NOMO-1 (cell line): ENCODE results near the gene DOK5.

Experiments
- DNase-seq, 2 experiments: peaks; one replicate each; lab custom pipeline; 2025; ENCODE audit not compliant: unreplicated experiment in 2 of 2; lab: John Stamatoyannopoulos, UW

The DOK5 gene

DNA sequence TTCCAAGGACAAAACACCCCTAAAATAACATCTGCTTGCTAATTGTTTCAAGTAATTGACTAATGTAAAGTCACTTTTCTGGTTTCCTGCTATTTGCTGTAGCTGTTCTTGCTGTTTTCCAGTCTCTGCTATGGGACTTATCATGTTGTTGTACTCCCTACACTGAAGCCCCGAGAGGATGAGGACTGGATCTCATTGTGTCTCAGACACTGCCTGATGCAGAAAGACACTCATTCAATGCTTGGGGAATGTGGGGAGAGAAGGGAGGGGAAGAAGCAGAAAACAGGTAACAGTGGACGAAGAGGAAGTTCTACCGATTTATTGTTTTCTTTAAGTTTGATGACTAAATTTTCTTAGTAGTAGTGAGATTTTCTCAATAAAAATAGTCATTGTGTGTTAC, 79.8 kb downstream of the DOK5 start:
- no peak for DNase-seq

DNA sequence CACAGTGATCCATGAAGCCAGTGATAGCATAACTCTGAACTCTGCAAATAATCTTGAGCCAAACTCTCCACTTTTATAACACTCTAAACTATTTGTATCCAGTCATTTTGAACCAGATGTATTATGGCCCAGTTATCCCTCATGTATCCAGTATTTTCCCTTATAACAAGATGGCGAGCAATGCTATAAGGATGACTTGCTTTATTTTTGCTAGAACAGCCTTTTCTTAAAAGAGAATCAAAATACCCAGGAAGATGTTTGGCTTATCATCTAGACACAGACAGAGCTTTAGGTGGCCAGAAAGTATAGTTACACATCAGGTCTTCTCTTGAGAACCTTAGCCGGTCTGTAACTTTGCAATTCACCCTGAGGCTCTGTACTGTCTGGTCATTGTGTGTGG, 81.0 kb downstream of the DOK5 start:
- no peak for DNase-seq

DNA sequence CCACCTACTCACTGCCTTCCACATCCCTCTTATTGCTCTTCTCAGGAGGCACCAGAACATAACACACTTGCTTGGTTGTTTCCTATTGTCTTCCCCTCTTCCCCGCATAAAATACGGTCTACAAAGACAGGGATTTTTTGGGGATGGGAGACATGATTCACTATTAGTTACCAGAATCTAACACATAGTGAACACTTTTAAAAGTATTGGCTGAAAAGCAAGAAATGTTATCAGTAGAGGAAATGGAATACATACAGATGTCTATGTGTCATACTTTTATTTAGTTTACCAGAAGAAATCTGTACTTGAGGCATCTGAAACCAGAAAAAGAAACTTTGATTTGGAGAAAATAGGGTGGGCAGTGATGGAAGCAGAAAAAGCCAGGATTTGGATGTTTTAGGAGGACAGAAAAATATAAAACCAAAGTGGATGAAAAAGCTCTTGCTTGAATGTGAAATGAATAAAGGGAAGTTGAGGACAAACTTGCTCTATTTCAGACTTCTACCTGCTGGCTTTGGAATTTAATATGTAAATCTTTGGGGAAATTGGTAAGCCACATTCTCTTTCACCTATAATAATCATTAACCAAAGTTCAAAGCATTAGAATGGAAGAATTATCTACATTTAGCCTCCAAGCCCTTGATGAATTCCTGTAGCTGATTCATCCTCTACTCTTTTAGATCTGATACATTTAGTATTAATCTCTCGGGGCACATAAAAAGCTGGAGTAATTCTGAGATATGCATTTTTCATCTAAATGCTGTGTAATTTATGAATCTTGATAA, 82.6 kb downstream of the DOK5 start:
- DNase-seq = no peak

DNA sequence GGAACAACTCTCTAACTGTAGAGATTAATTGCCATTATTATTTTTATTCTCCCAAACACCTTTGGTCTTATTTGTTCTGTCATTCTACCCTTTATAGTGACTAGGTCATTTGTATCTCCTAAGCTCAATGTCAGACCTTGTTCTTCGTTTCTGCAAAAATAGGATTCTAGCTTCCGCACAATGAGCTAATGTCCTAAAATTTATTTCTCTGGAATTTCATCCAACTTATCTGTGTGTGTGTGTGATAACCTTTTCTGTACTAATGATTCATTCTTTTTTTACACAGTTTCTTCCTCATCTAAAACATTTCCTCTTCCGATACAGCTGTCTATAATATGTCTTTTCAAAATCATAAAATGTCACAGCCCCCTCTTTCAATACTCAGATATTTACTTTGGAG, 84.5 kb downstream of the DOK5 start:
- no peak for DNase-seq

DNA sequence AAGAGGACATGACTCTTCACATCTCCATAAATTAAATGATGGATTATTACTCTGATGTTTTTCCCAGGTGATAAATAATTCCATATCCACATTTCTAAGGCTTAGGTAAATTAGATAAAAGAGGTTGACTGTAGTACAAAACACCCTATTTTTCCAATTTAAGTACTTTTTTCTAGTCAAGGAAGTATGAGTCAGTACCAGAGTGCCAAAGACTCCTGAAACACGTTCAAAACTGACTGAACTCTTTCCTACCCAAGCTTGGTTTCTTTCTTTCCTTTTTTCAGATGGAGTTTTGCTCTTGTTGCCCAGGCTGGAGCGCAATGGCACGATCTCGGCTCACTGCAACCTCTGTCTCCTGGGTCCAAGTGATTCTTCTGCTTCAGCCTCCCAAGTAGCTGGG, 85.0 kb downstream of the DOK5 start:
- DNase-seq = no peak

DNA sequence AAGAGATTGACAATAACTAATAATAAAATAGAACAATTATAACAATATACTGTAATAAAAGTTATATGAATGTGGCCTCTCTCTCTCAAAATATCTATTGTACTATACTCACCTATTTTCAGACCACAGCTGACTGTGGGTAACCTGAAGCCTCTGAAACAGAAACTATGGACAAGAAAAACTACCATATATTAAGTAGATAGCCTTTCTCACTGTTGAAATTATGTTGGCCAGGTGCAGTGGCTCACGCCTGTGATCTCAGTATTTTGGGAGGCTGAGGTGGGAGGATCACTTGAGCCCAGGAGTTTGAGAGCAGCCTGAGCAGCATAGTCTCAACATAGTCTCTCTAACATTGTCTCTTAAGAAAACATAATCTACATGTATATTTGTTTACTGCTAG, 89.9 kb downstream of the DOK5 start:
- DNase-seq = no peak

DNA sequence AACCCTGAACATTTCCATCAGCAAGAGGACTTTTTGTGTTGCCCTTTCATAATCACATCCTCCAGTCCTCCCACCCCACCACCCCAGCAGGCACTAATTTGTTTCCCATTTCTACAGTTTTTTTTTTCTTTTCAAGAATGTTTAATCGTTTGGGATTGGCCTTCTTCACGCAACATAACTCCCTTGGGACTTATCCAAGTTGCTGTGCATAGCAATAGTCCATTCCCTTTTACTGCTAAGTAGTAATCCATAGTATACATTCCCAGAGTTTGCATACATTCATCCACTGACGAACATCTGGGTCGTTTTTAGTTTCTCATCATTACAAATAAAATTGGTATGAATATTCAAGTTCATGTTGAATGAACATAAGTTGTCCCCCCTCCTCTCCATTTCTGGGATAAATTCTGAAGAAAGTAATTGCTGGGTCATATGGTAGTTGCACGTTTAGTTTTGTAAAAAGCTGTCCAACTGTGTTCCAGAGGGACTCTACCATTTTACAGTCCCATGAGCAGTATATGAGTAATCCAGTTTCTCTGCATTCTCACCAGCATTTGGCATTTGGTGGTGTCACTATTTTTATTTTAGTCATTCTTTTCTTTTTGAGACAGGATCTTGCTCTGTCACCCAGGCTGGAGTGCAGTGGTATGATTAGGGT, 90.8 kb downstream of the DOK5 start:
- no peak for DNase-seq

DNA sequence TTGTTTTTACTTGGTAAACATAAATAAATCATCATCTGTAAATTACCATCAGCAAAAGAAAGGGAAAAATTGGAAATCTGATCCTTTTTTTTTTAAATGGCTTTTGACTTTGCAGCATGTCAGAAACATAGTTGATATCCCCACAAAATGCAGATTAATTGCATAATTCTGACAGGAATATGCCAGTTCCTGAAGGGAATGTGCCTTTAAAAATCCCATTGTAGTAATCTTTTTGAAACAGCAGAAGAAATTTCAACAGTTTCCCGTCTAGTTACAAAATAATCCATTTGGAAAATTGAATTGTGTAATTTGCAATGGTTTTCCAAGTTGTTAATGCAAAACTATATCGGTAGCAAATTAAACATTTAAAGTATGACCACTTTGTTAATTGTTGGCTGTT, 95.2 kb downstream of the DOK5 start:
- DNase-seq = no peak

DNA sequence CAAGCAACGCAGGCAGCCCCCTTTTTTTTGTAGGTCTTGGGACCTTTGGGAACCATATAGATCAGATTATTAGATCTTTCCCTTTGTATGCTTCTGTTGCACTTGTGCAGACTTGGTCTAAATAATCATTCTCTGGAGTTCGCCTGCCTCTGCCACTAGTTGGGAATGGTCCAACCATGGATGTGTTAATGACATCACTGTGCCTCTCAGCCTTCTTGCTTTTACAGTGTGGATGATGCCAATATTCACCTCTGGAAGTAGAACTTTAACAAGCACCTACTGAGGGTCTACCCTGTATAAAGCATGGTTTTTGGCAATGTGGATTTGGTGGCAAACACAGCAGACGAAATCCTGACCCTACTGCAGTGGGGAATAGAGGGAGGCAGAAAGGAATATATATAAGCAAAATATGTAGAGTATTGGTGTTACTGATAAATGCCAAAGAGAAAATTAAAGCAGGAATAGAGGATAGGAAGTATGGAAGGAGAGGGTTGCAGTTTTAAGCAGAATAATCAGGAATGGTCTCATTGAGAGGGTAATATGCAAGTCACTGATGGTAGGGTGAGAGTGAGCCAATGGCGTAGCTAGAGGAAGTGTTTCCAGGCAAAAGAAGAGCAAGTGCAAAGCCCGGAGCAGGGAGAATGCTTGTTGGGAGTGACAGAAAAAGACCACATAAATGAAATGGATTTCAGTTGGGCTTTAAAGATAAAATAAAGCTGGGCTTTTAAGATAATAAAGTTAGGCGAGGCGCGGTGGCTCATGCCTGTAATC, 97.5 kb downstream of the DOK5 start:
- DNase-seq = no peak

DNA sequence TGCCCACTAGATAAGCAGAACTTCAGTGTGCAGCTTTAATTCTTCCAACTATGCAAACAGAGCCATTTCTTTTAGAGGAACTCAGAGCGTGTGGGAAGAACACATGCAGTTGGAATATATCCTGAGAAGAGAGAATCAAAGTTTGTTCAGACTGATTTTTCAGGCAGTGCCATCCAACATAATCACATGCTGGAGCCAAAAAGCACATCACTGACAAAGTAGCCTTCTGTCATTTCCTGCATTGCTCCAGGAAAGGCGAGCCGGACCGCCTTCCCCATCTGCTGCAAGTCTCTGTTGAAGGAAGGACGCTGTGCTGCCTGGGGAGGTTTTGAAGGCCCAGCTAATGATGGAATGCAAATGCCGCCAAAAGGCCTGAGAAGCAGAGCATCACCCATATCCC, 98.4 kb downstream of the DOK5 start:
- DNase-seq = no peak

DNA sequence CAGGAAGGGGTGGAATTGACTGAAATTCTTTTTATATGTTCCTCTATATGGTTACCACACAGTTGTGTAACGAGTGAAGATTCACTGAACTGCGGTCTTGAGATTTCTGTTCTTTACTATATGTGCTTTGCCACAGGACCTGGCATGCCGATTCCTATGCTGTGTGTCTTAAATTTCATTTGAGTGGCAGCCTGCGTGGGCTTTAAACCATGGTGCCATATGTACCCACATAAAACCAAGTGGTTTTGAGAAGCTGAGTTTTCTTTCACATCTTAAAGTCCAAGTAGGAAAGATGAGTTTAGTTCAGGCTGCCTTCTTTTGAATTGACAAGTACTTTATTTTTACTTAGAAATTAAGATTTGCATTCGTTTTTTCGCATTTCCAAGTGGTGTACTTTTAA, 101.1 kb downstream of the DOK5 start:
- DNase-seq = no peak

DNA sequence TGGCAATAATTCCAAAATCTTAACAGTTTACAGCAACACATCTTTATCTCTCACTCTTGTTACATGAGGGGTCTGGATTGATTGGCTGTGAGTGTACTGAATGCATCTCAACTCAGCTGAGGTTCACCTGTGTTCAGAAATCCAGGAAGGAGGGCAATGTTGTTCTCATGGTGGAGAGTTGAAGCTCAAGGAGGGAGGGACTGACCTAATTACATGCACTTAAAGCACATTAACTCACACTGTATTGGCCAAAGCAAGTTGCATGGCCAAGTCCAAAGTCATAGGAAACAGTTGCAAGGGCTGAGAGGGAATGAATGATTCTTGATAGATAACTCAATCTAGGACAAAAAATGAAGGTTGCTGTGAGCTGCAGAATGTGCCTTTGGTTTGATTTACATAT, 102.2 kb downstream of the DOK5 start:
- DNase-seq = no peak

DNA sequence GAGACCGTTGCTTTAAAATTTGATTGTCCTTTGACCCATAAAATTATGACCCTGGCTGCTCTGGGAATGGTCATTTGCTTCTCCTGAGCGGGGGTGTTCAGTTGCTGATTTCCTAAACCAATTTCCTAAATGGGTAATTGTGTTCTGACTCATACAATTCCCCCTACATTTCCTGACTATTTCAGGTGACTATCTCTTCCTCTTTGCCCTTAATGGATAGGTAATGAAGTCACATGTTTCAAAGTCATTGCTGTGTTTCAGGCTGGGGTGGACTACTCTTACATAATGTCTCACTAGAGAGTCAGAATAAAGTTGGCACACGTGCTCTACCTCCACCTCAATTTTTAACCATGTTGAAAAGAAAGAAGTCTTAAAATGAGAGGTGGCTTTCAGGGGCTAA, 109.8 kb downstream of the DOK5 start:
- no peak for DNase-seq

DNA sequence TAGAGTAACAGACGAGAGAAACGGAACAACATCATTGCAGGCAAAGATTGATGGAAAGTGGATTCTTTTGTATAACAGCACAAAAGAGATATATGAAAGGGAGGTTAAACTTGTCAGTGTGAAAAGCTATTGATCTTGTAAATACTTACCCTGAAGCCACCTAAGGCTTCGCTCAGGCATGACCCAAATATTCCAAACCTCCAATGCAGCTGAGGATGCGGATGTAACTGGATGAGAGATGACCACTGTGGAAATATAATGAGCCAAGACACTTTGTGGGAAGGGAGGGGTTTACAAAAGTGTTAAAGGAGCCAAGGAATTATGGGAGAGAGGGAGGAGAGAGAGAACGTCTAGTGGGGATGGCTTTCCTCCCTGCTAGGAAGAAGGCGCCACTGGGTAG, 112.0 kb downstream of the DOK5 start:
- no peak for DNase-seq

DNA sequence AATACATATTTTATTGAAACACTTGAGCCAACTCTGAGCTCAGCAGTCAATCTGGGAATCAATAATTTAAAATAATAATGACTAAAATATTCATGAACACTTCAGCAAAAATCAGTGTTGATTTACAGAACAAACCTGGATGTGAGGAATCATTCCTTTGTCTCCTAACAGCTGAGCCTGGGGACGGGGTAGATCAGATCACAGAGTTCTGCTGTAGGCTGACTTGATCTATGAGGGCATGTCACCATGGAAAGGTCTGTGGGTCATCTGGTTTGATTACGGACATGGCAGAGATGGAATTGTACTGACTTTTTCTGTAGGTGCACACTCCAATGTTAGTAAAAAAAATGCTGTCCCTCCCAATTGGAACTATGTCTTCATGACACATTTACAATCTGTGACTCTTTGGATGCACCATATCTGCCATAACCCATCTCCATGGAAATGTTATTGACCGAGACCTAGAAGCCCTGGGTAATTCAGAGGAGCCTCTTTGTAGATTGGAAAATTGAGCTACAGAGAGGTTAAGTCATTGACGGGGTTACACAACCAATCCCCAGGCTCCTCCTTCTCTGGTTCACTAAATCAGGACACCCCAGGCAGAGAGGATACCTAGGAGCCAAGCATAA, 114.1 kb downstream of the DOK5 start:
- no peak for DNase-seq

DNA sequence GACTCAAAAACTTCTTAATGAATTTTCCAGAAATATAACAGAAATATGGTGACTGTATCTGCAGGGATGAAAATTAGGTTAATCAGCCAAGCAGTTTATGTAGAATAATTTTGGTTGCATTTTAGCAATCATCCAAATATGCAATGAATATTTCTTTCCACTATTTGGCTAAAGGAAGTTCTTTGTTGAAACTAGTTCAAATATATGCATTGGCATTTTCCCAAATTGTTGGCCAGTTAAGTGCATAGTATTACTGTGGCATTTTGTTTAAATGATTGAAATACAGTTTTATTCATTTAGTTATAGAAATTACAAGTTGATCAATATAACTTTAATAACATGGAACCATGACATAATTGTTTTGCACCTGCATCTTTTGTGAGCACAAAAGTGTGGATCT, 115.5 kb downstream of the DOK5 start:
- DNase-seq = no peak

DNA sequence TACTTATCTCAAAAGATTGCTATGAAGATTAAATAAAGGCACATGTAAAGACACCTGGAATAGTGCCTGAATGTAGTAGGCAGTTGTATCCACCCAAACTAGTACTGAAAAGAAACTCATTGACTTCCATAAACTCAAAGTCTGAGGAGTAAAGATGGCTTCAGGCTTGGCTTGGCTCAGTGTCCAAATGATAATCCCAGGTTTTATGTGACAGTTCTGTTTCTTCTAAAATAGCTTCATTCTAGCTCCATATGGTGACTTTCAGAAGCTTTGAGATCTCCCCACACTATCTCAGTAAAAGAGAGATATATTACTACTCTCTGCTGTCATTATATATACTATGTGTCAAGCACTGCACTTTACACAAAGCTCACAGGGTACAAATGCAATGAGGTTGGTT, 121.3 kb downstream of the DOK5 start:
- DNase-seq = no peak

DNA sequence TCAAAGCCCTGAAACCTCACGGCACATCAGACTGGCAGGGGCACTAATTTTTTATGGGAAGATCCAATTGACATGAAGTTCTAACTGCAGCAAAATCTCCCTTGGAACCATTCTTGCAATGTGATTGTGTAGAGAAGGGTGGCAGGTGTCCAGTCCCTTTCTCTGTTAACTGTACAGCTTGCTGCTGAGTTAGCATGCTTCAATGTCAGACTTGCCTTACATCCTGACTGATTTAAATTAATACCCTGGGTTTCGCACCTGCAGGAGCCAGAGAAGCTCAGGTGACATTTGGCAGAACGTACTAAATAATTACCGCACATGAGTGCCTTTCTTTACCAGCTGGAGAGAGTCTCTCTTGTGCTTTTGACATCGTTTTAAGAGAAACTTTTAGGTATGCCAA, 123.0 kb downstream of the DOK5 start:
- DNase-seq = no peak

DNA sequence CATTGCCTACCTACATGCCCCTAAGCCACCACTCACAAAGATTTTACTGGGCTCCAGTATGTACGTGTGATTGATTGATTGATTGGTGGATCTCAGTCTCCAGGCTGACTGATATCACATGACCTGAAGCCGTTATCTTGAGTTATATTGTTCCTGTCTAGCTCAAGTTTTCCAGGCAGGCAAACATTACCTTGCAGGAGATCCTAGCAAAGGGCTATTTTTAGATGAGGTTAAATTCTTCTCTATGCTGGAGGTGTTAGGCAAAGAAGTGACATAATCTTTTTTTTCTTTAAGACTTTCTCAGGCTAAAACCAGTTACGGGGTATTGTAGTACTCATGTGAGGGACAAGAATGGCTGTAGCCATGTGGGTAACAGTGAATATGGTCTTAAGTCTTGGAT, 125.2 kb downstream of the DOK5 start:
- no peak for DNase-seq

DNA sequence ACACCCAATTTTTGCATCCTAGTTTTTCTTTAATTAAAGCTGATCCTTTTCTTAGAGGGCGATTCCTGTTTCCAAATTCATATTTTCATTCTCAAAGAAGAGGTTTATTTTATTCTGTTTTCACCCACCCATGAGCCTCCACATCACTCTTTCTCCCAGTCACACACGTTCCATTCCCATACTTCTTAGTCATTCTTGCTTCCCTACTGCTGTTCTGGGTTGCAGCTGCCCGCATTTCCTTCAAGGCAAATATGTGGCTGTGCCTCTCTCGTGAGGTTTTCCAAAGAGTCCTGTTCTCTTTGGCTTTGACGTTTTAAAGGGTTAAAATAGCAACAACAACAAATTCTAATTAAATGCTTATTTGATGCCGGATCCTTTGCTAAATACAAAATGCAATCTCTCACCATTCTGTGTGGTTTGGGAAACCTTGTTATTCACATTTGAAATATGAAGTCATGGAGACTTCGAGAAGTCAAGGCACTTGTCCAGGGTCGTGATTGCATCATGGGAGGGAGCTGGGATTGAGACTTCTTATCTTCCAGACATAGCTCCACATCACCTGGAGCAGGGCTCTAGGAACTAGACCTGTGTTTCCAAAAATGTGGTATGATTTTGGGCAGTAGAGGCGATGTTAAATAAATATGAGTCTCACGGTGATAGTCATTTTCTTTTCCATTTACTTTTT, 126.6 kb downstream of the DOK5 start:
- DNase-seq = no peak

DNA sequence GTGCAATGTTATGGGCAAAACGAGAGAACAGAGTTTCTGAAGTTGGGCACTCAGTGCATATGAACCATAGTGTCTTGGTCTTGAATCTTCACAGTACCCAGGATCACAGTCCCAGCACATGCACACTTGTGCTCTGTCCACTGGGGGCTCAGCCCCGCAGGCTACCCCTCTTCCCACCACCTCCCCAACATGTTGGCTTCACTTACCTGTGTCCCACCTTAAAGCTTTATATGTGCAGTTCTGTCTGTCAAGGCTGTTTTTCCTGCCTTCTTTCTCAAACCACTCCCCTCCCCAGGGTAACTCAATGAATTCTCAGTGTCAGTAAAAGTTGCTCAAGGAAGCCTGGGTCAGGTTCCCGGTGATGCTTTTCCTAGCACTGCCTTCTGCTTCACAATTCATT, 129.9 kb downstream of the DOK5 start:
- no peak for DNase-seq
